MCF 10A (cell line): ENCODE measurements around the gene PARP4. TPM values are rescaled to one million over a fixed set of nuclear protein-coding genes. Genes with fewer than 3 reads are reported as not detected.

Source experiments
- BruUV-seq: library from RNA; stranded (reverse); fragments of 400-500 nt; replicated peaks from 2 replicates; lab custom pipeline; 2021; lab: Mats Ljungman, UMichigan
- CTCF ChIA-PET: fragments of 300-600 bp; sonication (Branson Sonifier 250); formaldehyde crosslinking; extraction: SDS; loops from one replicate; lab custom pipeline; 2021; ENCODE audit warnings: antibody characterized with exemption, inconsistent platforms; lab: Yijun Ruan, JAX
- POLR2A ChIA-PET: fragments of 300-600, 350-650 bp; sonication (Branson Sonifier 250); formaldehyde crosslinking; extraction: SDS; loops from one replicate; lab custom pipeline; 2020; ENCODE audit warnings: antibody characterized with exemption, inconsistent platforms; lab: Yijun Ruan, JAX
- DNase-seq: peaks from one replicate; pipeline ENCODE4 v3.0.0-alpha.2; 2018; ENCODE audit not compliant: unreplicated experiment
- H3K27ac Mint-ChIP-seq: one replicate; pipeline ENCODE4 v1.8.0; 2022; ENCODE audit warnings: mild to moderate bottlenecking, low read depth, mixed read lengths; ENCODE audit not compliant: unreplicated experiment
- H3K27me3 Mint-ChIP-seq: one replicate; pipeline ENCODE4 v1.8.0; 2022; ENCODE audit warnings: mixed read lengths; ENCODE audit not compliant: insufficient read depth, unreplicated experiment
- H3K36me3 Mint-ChIP-seq: one replicate; pipeline ENCODE4 v1.8.0; 2022; ENCODE audit warnings: mild to moderate bottlenecking, moderate library complexity, mixed read lengths; ENCODE audit not compliant: insufficient read depth, unreplicated experiment
- H3K4me1 Mint-ChIP-seq: one replicate; pipeline ENCODE4 v1.8.0; 2022; ENCODE audit warnings: mixed read lengths; ENCODE audit not compliant: insufficient read depth, unreplicated experiment
- H3K4me3 Mint-ChIP-seq: one replicate; pipeline ENCODE4 v1.8.0; 2022; ENCODE audit warnings: mild to moderate bottlenecking, moderate library complexity, mixed read lengths; ENCODE audit not compliant: unreplicated experiment
- H3K9me3 Mint-ChIP-seq: one replicate; pipeline ENCODE4 v1.8.0; 2022; ENCODE audit warnings: mixed read lengths; ENCODE audit not compliant: unreplicated experiment
- intact Hi-C: fragments of 100-400 bp; cut with micrococcal nuclease; formaldehyde crosslinking; loops from 2 replicates; pipeline ENCODE4 v1.14.1; 2022
- total RNA-seq: library from RNA; stranded (reverse); gene quantifications from 2 replicates; pipeline ENCODE4 v1.2.3, GENCODE V29; 2022
- TF ChIP-seq, protein P1 (sequence below): fragments of 200-600 bp; IDR thresholded peaks from one replicate; pipeline ENCODE4 v1.8.0; 2022; ENCODE audit warnings: antibody characterized with exemption, mild to moderate bottlenecking; ENCODE audit not compliant: unreplicated experiment

PARP4 gene
- total RNA-seq, 1 experiment from 2014 or later: 30.9 TPM

DNA sequence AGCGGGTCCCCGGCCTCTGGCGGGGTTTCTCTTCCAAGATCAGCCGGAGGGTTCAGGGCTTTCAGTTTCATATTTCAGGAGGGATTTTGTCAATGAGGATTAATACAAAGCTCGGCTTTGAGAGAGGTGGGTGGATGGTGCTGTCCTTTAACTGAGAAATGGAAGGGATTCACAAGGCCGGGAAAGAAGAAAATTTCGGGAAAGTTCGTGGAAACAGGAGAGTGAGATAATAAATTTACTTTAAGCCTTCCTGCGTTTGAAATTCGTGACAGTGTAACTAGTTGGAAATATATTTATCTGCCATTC is 283 bp upstream of the PARP4 start:
- no peak for DNase-seq
- ChIA-PET POLR2A (interaction anchor here (0.5 to 3.1 kb wide), 15 partner anchors 8 to 1366 kb away, joined by 3 to 83 read pairs (median 3); no protein-coding TSS in a partner anchor), CTCF (interaction anchor here (0.6 to 1.1 kb wide), 3 partner anchors 9 to 1046 kb away, joined by 3 to 8 read pairs (median 3); no protein-coding TSS in a partner anchor)
- Mint-ChIP-seq H3K36me3 (no peaks in the 10 kb centered on the region), H3K27me3 (no peaks in the 10 kb centered on the region), H3K27ac (peak overlapping the region; percentile 90), H3K4me3 (peak overlapping the region; percentile 88), H3K4me1 (peaks cover 16% of the 10 kb centered on the region), H3K9me3 (no peaks in the 10 kb centered on the region)
- intact Hi-C loops: loop anchor here (2.0 to 5.0 kb wide), 2 partner anchors 42 to 159 kb away; no protein-coding TSS in a partner anchor
- BruUV-seq: no TSS peak
- TF ChIP-seq, protein P1, sequence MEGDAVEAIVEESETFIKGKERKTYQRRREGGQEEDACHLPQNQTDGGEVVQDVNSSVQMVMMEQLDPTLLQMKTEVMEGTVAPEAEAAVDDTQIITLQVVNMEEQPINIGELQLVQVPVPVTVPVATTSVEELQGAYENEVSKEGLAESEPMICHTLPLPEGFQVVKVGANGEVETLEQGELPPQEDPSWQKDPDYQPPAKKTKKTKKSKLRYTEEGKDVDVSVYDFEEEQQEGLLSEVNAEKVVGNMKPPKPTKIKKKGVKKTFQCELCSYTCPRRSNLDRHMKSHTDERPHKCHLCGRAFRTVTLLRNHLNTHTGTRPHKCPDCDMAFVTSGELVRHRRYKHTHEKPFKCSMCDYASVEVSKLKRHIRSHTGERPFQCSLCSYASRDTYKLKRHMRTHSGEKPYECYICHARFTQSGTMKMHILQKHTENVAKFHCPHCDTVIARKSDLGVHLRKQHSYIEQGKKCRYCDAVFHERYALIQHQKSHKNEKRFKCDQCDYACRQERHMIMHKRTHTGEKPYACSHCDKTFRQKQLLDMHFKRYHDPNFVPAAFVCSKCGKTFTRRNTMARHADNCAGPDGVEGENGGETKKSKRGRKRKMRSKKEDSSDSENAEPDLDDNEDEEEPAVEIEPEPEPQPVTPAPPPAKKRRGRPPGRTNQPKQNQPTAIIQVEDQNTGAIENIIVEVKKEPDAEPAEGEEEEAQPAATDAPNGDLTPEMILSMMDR: no peak

DNA sequence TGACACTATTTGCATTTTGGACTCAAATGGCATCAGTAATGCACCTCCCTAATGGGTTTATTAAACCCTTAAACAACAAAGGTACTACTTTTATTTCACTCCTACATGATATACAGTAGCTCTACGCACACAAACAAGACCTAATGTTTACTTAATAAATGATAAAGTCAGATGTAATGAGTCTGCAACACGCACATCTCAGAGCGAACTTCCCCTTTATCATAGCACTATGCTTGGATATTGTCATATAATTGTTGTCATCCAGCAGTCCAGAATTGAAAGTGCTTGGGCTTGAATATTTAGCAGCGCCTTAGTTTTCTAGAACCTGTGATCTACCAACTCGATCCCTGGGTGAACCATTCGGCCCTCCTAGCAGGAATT is 772 bp downstream of the PARP4 start:
- no peak for DNase-seq
- peaks cover 16% of the 10 kb centered on the region for H3K4me1 Mint-ChIP-seq
- TF ChIP-seq, protein P1: no peak
- ChIA-PET POLR2A (interaction anchor here (0.6 to 3.1 kb wide), 10 partner anchors 8 to 364 kb away, joined by 3 to 83 read pairs (median 5); no protein-coding TSS in a partner anchor), CTCF (interaction anchor here (0.6 to 1.3 kb wide), 3 partner anchors 9 to 460 kb away, joined by 3 to 7 read pairs (median 4); no protein-coding TSS in a partner anchor)
- H3K4me3 Mint-ChIP-seq: peak overlapping the region; percentile 88
- H3K36me3 Mint-ChIP-seq: no peaks in the 10 kb centered on the region
- peak overlapping the region; percentile 90 for H3K27ac Mint-ChIP-seq
- TSS peak; percentile 54 for BruUV-seq
- H3K9me3 Mint-ChIP-seq: no peaks in the 10 kb centered on the region
- intact Hi-C loops: loop anchor here (2.0 to 5.0 kb wide), 2 partner anchors 43 to 160 kb away; no protein-coding TSS in a partner anchor
- no peaks in the 10 kb centered on the region for H3K27me3 Mint-ChIP-seq

DNA sequence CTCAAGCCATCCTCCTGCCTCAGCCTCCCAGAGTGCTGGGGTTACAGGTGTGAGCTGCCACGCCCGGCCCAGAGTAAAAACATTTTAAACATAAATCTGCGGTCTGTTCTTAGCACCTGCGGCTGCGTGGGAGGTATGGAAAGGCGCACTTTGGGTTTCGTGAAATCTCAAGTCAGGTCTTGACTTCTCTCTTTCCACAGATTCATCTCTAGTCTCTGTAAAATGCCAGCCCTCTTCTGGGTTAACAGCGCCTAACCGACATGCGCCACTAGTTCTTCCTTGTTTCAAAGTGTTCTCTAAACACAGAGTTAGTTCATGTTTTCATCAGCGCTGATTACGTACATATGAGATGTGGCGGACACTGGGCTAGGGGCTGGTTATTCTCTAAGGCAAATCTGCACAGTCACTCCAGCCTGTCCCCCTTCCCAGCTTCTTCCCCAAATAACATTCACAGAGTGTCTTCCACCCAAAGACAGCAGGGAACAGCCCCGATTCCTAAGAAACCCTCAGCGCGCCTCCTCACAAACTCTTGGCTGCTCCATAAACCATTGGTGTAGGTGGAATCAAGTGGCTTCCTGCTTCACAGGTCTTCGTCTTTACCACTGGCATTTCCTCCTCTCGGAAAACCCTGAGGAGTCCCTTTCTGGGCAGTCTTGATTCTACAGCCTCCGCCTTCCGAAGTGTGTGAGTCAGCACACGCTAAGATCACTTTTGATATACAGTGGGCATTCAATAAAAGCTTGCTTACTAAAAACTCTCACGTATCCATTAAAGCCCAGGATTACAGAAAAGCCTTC is 1.4 kb downstream of the PARP4 start:
- POLR2A ChIA-PET: interaction anchor here (0.6 to 3.1 kb wide), 13 partner anchors 8 to 1056 kb away, joined by 3 to 83 read pairs (median 3); no protein-coding TSS in a partner anchor
- CTCF ChIA-PET: interaction anchor here (1.1 to 1.3 kb wide), 2 partner anchors 8 to 171 kb away, joined by 3 to 7 read pairs; no protein-coding TSS in a partner anchor

More for the DNA sequence above, 1.4 kb downstream of the PARP4 start:
- peak; percentile 92 for DNase-seq
- no peaks in the 10 kb centered on the region for H3K27me3 Mint-ChIP-seq
- TF ChIP-seq, protein P1: no peak
- peak overlapping the region; percentile 88 for H3K4me3 Mint-ChIP-seq
- intact Hi-C loops: loop anchor here (5.0 kb wide), 1 partner anchor 161 kb away; no protein-coding TSS in a partner anchor
- H3K9me3 Mint-ChIP-seq: no peaks in the 10 kb centered on the region
- H3K4me1 Mint-ChIP-seq: peaks cover 16% of the 10 kb centered on the region
- H3K36me3 Mint-ChIP-seq: peaks cover 2% of the 10 kb centered on the region
- no TSS peak for BruUV-seq
- H3K27ac Mint-ChIP-seq: peak overlapping the region; percentile 90
